ENCODE data around the gene TP63. TPM values are rescaled to one million over a fixed set of nuclear protein-coding genes. Genes with fewer than 3 reads are reported as not detected.

TP63 gene
- total RNA-seq, 3 donors from 2014 or later (not counting 1 experiment from before 2014, with no cell fraction given): 0.30 TPM; not detected in 2

GRCh38 chr3:189900578-189900977 is 269.4 kb downstream of the TP63 start:
- intact Hi-C loops (cut with micrococcal nuclease): no loop called here
- peaks cover 0 to 7% of the 10 kb centered on the region in 2 donors for H3K9me3 Mint-ChIP-seq

DNA sequence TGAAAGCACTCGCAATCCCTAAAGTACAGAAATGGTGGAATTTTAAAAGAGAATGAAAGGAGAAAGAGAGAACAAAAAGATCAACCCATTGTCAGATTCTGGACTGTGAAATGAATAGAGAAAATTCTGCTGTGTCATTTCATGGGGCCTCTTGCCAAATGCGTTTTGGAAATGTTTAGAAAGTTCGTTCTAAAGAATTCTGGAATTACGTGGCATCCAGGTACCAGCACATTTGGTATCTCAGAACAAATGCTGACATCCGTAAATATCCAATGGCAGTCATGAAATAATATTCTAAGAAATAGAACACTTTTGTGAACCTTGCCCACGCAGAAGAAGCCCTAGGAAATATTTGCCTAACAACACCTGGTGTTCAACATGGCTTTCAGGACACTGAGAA is 270.3 kb downstream of the TP63 start:
- ATAC-seq (no peak), DNase-seq (no peak)
- no peaks in the 10 kb centered on the region for H3K36me3 ChIP-seq (ENCODE audit: control insufficient read depth, insufficient read depth, low read length)
- H3K27me3 Mint-ChIP-seq (ENCODE audit: low read depth in 2 of 2): no peaks in the 10 kb centered on the region
- TF ChIP-seq, protein P1, sequence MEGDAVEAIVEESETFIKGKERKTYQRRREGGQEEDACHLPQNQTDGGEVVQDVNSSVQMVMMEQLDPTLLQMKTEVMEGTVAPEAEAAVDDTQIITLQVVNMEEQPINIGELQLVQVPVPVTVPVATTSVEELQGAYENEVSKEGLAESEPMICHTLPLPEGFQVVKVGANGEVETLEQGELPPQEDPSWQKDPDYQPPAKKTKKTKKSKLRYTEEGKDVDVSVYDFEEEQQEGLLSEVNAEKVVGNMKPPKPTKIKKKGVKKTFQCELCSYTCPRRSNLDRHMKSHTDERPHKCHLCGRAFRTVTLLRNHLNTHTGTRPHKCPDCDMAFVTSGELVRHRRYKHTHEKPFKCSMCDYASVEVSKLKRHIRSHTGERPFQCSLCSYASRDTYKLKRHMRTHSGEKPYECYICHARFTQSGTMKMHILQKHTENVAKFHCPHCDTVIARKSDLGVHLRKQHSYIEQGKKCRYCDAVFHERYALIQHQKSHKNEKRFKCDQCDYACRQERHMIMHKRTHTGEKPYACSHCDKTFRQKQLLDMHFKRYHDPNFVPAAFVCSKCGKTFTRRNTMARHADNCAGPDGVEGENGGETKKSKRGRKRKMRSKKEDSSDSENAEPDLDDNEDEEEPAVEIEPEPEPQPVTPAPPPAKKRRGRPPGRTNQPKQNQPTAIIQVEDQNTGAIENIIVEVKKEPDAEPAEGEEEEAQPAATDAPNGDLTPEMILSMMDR (IDR thresholded peaks at IDR 0.05): no peak
- H3K27ac Mint-ChIP-seq: no peak overlapping the region
- no peak overlapping the region for H3K27ac ChIP-seq (ENCODE audit: low read length)
- intact Hi-C loops (cut with micrococcal nuclease): no loop called here
- no peak overlapping the region for H3K4me3 Mint-ChIP-seq
- whole genome bisulfite sequencing (ENCODE audit: insufficient coverage): 93% methylated on average over 5 of the region's 6 CpGs
- H3K9me3 ChIP-seq (ENCODE audit: control insufficient read depth, insufficient read depth, low read length): no peaks in the 10 kb centered on the region
- no peaks in the 10 kb centered on the region for H3K27me3 ChIP-seq (ENCODE audit: control insufficient read depth, insufficient read depth, low read length)
- peaks cover 0 to 9% of the 10 kb centered on the region in 2 donors for H3K9me3 Mint-ChIP-seq
- no peaks in the 10 kb centered on the region for H3K4me1 Mint-ChIP-seq
- no peaks in the 10 kb centered on the region for H3K36me3 Mint-ChIP-seq
- no peak overlapping the region for H3K4me3 ChIP-seq (ENCODE audit: low read length)
- H3K4me1 ChIP-seq (ENCODE audit: control insufficient read depth, insufficient read depth, low read length): no peaks in the 10 kb centered on the region

More at GRCh38 chr3:189900578-189900977, 269.4 kb downstream of the TP63 start:
- TF ChIP-seq, protein P1 (IDR thresholded peaks at IDR 0.05): no peak
- DNase-seq: no peak
- Histone ChIP-seq H3K4me1 (ENCODE audit: control insufficient read depth, insufficient read depth, low read length) (no peaks in the 10 kb centered on the region), H3K27me3 (ENCODE audit: control insufficient read depth, insufficient read depth, low read length) (no peaks in the 10 kb centered on the region), H3K4me3 (ENCODE audit: low read length) (no peak overlapping the region), H3K9me3 (ENCODE audit: control insufficient read depth, insufficient read depth, low read length) (no peaks in the 10 kb centered on the region), H3K27ac (ENCODE audit: low read length) (no peak overlapping the region), H3K36me3 (ENCODE audit: control insufficient read depth, insufficient read depth, low read length) (no peaks in the 10 kb centered on the region)
- Mint-ChIP-seq H3K27me3 (ENCODE audit: low read depth in 2 of 2) (no peaks in the 10 kb centered on the region), H3K36me3 (no peaks in the 10 kb centered on the region), H3K27ac (no peak overlapping the region), H3K4me3 (no peak overlapping the region), H3K4me1 (no peaks in the 10 kb centered on the region)
- 70% methylated on average over 3 of the region's 5 CpGs for WGBS (ENCODE audit: insufficient coverage)
- ATAC-seq: no peak

GRCh38 chr3:189902230-189903186 is 271.3 kb downstream of the TP63 start:
- peaks cover 3 to 5% of the 10 kb centered on the region in 2 donors for H3K9me3 Mint-ChIP-seq
- H3K4me1 Mint-ChIP-seq: no peaks in the 10 kb centered on the region
- Histone ChIP-seq H3K27me3 (ENCODE audit: control insufficient read depth, insufficient read depth, low read length) (no peaks in the 10 kb centered on the region), H3K27ac (ENCODE audit: low read length) (no peak overlapping the region), H3K4me3 (ENCODE audit: low read length) (no peak overlapping the region), H3K9me3 (ENCODE audit: control insufficient read depth, insufficient read depth, low read length) (no peaks in the 10 kb centered on the region), H3K36me3 (ENCODE audit: control insufficient read depth, insufficient read depth, low read length) (no peaks in the 10 kb centered on the region), H3K4me1 (ENCODE audit: control insufficient read depth, insufficient read depth, low read length) (no peaks in the 10 kb centered on the region)
- no peaks in the 10 kb centered on the region for H3K36me3 Mint-ChIP-seq
- TF ChIP-seq, protein P1 (IDR thresholded peaks at IDR 0.05): no peak
- intact Hi-C loops (cut with micrococcal nuclease): no loop called here
- no peak overlapping the region for H3K27ac Mint-ChIP-seq
- H3K4me3 Mint-ChIP-seq: no peak overlapping the region
- 80% methylated on average over 2 of the region's 2 CpGs for WGBS (ENCODE audit: insufficient coverage)
- DNase-seq (no peak), ATAC-seq (no peak)
- H3K27me3 Mint-ChIP-seq (ENCODE audit: low read depth in 2 of 2): no peaks in the 10 kb centered on the region

Data from natural killer cell (primary cell).